LHCN-M2 (cell line): ENCODE measurements around the gene DVL3. TPM values are rescaled to one million over a fixed set of nuclear protein-coding genes. Genes with fewer than 3 reads are reported as not detected.
"Not testable (repeated sequence)": the region's sequence is repeated elsewhere in the genome, so short reads cannot be mapped to it uniquely, and the experiment has no call there.

ENCODE experiments used
- DNase-seq: peaks from one replicate; pipeline ENCODE4 v3.0.0-alpha.2; 2012; ENCODE audit warnings: low read depth
- polyA plus RNA-seq: library from polyadenylated mRNA; unstranded; fragments of >200 nt; gene quantifications from one replicate; pipeline ENCODE4 v1.2.1, GENCODE V29; 2012; ENCODE audit warnings: missing spikeins
- total RNA-seq: library from RNA; depleted of rRNA; stranded (reverse); fragments of >200 nt; gene quantifications from 2 replicates; pipeline ENCODE4 v1.2.3, GENCODE V29; 2014; rRNA removed

Gene DVL3
- total RNA-seq = 50.1 and 63.5 TPM in 2 replicates
- 52.7 TPM for polyA plus RNA-seq

DNA sequence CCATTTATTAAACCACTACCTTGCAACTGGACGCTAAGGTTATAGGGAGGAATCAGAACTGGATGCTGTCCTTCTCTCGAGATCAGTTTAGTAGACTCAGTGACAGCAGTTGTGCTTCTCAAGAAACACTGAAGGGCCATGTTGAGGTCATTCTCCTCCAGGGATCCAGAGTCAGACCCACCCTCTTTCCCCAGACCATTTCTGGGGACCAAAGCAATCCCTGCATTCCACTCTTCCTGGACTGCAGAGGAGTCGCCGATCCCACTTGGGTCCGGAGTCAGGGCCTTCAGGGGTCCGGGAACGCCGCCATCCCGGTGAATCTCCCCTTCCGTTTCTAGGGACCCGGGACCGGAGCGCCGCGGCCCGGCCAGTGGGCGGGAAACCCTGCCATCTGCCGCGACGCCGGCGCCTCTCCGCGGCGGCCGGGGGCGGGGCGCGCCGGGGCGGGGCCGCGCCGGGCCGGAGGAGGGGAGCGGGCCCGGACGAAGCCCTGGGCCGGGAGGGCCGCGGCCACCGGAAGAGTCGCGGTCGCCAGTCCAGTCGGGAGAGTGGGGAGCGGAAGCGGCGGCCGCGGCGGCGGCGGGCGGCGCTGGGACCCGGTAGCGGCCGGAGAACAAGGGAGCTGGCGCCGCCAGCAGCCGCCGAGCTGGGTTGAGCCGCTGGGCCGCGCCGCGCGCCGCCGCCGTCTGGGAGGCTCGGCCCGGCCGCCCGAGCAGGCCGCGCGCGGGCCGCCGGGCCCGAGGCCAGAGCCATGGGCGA lies at the start of gene DVL3:
Gene DVL3 (plus strand): TSS at position 493 of the 759 bp plus-strand sequence. CDS start 259 bp downstream, at position 752.
- peak; percentile 72 for DNase-seq

DNA sequence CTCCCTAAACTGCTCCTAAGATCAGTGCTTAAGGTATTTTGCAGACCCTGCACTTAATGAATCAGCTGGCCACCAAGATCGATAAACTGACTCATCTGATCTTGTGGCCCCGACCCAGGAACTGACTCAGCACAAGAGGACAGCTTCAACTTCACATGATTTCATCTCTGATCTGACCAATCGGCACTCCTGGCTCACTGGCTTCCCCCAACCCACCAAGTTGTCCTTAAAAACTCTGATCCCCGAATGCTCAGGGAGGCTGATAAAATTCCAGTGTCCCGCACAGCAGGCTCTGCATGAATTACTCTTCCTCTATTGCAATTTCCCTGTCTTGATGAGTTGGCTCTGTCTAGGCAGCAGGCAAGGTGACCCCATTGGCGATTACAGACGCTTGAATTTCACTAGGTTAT lies 44.9 kb upstream of the DVL3 start:
- peak; percentile 55 for DNase-seq

DNA sequence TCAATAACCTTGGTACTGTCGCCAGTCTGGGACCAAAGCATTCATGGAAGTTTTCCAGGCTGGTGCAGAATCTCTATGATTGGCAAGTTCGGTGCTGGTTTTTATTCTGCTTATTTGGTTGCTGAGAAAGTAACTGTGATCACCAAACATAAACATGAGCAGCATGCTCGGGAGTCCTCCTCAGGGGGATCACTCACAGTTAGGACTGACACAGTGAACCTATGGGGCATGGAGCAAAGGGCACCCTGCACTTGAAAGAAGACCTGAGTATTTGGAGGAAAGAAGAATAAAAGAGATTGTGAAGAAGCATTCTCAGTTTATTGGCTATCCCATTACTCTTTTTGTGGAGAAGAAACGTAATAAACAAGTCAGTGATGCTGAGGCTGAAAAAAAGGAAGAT lies 39.2 kb upstream of the DVL3 start:
- DNase-seq = no peak

DNA sequence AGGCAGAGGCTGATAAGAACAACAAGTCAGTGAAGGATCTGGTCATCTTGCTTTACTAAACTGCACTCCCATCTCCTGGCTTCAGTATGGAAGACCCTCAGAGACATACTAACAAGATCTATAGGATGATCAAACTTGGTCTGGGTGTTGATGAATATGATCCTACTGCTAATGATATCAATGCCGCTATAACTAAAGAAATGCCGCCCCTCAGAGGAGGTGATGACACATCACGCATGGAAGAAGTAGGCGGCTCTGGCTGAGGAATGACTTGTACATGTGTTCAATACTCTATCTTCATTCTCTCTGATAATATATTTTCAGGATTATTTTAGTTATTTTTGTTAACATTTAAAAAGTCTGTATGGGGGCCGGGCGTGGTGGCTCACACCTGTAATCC lies 37.5 kb upstream of the DVL3 start:
- no peak for DNase-seq

DNA sequence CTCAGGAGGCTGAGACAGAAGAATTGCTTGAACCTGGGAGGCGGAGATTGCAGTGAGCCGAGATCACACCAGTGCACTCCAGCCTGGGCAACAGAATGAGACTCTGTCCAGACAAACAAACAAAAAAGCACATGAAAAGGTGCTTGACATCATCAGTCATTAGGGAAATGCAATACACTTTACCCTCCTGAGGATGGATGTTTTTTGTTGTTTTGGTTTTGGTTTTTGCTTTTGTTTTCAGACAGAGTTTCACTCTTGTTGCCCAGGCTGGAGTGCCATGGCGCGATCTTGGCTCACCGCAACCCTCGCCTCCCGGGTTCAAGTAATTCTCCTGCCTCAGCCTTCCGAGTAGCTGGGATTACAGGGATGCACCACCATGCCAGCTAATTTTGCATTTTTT lies 34.1 kb upstream of the DVL3 start:
- DNase-seq = not testable (repeated sequence)

DNA sequence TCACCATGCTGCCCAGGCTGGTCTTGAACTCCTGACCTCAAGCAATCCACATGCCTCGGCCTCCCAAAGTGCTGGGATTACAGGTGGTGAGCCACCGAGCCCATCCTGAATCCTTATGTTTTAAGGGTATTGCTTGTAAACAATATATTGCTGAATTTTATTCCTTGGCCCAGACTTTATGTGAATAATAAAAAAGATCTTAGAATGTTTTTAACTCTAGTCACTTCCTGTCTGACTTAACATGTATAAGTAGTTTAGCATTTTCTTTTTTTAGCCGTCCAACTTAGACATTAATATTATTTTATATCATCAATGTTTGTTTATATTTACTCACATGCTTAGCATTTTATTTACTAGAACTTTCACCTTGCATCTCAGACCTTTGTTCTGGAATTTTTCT lies 29.2 kb upstream of the DVL3 start:
- DNase-seq = no peak

DNA sequence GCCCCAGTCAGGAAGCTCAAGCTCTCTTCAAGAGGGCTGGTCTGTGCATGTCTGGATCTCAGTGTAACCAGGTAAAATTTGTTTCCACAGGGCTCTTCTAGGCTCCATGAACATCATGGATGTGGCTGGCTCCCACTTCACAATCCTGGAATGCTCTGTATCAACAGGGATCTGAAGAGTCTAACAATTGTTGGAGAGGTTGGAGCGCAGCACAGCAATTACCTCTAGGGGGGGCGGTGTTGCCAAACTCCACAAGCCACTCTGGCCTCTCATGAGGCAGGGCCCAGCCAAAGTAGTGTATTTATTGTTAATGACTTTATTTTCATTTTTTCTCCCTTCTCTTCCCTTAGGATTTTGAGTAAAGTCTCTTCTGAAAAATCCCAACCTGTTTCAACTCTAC lies 26.2 kb upstream of the DVL3 start:
- DNase-seq = peak; percentile 48

DNA sequence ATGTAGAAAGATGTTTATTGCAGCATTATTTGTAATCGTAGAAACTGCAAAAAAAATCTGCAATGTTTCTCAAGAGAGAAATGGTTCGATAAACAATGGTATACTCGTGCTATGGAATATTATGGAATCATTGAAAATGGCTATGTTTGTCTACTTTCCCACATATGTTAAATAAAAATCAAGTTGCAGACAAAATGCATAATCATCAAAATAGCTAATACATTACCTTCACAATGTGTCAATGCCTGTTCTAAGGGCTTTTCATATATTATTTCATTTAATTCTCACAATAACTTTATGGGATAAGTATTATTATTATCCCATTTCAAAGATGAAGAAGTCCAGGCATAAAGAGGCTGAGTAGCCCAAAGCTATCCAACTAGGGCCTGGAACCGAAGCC lies 22.2 kb upstream of the DVL3 start:
- DNase-seq = no peak

DNA sequence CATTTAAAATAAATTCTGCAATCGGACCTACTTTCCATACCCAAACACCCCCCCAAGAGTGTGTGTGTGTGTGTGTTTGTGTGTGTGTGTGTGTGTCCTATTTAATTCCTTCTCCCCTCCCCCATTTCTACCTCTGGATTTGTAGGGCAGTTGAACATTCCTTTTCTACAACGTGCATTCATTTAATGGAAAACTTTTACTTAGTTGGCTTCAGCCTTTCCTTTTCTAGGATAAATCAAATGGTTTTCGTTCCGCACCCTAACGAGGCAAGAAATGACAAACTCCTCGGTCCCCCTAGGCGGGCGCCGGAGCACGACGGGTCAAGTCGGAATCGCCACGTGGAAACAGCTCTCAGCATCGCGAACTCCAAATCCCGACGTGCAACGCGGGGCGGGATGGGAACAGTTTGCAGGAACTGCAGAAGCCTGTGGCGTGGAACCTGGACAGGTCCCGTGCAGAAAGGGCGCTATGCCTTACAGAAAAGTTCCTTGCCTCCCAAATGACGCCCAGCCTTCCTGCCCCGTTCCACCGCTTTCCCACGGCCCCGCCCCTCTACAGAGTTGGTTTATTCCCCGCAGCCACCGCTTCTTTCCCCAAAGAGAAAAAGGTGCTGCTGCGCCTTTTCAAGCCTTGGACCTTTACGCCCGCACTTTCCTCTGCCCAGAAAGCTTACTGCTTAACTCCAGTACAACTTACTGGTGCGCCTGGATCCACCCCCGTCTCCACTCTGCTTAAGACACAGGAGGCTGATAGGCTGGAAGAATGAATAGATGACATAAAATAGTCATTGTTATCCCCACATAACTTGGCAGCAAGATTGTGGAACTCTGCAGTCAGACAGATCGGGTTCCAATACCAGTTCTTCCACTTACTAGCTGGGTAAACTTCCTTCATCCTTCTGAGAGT lies 21.1 kb upstream of the DVL3 start:
- peak; percentile 85 for DNase-seq

DNA sequence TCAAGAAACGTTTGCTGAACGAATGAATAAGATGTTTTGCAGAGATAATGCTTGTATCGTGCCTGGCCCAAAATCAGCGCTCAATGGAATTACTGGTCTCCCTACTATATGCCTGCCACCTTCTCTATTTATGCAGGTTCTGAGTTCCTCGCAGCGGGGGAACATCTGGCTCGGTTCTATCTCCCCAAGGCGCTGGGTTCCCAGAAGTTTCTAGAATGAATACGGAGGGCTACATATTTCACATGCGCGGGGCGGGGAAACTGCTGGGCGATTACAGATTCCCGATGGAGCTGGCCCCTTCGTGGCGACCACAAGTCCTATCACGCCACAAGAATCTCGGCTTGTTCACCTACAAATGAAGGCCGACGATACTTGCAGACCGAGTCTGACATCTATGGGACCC lies 20.4 kb upstream of the DVL3 start:
- no peak for DNase-seq

DNA sequence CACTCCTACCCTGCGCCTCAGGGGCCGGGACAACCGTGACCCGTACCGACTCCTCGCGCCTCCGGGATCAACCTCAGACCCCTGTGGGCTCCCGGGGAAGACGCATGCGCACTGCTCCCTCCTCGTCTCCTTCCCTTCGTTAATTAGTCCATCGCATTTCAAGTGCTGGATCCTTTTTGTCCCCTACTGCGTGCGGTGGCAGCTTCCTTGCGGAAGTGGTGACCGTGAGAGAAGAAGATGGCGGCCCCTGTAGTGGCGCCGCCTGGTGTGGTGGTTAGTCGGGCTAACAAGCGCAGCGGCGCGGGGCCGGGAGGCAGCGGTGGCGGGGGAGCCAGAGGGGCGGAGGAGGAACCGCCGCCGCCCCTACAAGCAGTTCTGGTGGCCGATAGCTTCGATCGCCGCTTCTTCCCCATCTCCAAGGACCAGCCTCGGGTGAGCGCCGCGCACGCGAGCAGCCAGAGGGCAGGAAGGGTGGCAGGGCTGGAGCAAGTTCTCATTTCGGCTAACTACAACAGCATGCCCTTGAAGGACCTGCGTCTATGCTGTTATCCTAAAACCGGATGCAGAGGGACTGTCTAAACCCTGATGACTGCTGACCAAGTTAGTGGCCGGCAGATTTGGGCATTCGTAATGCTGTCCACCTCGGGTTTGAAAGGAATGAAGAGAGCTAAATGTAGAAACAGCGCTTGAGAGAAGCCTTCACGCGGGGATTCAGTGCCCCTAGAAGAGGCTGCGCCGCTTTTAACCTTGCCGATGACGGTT lies 19.8 kb upstream of the DVL3 start, which contains the start of gene EIF2B5:
Gene EIF2B5 (plus strand): TSS at position 210 of the 762 bp plus-strand sequence. CDS start 28 bp downstream, at position 238.
- DNase-seq = peak; percentile 94

DNA sequence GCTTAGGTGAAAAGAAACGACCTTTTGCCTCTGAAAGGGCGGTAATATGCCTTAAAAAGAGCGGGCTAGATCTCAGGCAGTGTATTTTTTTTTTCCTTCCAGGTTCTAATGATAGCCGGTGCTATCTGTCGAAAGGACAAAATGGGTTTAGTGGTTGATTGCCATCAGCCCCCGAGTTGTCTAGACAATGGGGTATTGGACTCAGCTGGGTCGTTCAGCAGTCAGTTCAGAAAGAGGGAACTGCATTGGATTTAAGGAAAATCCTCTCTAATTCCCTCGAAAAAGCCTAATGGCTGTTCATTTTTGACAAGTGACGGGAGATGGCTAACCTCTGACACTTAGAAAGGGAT lies 19.3 kb upstream of the DVL3 start:
- no peak for DNase-seq

DNA sequence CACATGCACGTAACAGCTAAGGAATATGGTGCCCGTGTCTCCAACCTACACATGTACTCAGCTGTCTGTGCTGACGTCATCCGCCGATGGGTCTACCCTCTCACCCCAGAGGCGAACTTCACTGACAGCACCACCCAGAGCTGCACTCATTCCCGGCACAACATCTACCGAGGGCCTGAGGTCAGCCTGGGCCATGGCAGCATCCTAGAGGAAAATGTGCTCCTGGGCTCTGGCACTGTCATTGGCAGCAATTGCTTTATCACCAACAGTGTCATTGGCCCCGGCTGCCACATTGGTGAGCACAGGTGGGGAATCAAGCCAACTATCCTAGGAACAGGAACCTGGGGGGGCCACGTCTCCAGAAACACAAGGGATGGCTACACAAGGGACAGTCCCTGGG lies 14.7 kb upstream of the DVL3 start:
- no peak for DNase-seq

DNA sequence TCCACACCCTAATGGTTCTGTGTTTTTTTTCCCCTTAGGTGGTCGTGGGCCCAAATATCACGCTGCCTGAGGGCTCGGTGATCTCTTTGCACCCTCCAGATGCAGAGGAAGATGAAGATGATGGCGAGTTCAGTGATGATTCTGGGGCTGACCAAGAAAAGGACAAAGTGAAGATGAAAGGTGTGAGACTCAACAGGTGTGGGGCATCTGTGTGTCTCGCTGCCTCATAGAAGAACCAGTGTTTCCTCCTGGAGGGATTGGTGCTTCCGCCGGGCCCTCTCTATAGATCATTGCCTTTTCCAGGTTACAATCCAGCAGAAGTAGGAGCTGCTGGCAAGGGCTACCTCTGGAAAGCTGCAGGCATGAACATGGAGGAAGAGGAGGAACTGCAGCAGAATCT lies 13.0 kb upstream of the DVL3 start:
- no peak for DNase-seq

DNA sequence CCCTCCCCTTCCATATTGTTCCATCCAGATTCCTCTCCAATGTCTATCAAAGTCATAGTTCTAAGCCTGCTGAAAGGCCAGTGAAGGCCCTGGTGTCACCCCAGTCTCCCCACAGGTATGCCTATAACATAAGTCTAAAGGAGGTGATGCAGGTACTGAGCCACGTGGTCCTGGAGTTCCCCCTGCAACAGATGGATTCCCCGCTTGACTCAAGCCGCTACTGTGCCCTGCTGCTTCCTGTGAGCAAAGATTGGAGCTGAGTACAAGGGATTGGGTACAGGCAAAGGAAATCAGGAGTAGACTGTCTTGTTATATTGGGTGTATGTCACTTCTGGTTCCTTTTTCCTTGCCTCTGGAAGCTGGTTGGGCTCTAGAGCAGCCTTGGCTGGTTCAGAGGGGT lies 11.8 kb upstream of the DVL3 start:
- no peak for DNase-seq

DNA sequence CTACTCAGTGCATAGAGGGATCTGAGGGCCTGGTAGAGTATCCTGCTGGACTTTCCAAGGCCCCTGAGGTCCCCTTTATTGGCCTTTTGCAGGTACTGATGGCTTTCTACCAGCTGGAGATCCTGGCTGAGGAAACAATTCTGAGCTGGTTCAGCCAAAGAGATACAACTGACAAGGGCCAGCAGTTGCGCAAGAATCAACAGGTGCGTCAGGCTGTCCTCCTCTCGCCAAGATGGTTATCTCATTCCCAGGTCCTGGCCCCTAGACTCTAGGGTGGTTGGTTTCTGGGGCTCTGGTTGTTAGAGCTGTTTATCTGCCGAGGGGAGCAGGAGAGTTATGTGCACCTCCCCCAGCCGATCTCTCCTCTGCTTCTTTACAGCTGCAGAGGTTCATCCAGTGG lies 10.7 kb upstream of the DVL3 start:
- no peak for DNase-seq

DNA sequence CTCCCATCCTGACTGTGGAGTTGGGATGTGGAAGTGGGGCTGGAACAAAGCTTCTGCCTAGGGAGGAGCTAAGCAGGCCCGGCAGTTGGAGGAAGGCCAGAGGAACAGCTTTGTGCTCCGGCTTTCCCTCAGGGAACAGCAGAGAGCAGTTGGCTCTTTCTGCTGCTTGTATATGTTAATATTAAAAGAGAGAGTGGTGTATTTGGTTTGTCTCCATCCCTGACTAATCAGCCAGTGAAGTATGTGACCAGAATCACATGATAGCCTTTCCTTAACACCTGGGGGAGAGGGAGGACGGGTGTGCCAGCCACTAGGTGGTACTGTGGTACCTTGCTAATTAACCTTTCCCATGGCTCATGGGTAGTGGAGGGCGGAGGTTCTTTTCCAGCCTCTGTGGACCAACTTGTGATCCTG lies 10.1 kb upstream of the DVL3 start:
- DNase-seq = peak; percentile 46

DNA sequence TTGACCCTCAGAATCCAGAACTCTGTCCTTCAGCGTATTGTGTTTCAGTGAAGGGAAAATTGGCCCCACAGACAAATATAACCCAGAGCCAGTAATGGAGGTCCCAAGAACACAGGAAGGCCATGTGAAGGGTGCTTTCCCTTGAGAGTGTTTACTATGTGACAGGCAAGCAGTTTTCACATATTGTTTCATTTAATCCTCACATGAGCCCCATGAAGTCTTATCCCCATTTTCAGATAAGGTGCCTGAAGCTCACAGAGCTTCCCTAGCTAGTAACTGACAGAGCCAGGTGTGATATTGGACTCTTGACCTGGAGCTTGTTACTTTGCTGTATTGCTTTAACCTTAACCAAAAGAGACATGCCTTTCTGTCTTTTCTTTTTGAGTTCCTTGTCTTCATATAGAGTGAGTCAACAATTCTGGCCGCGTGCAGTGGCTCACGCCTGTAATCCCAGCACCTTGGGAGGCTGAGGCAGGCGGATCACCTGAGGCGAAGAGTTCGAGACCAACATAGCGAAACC lies 9.4 kb upstream of the DVL3 start:
- DNase-seq = no peak

DNA sequence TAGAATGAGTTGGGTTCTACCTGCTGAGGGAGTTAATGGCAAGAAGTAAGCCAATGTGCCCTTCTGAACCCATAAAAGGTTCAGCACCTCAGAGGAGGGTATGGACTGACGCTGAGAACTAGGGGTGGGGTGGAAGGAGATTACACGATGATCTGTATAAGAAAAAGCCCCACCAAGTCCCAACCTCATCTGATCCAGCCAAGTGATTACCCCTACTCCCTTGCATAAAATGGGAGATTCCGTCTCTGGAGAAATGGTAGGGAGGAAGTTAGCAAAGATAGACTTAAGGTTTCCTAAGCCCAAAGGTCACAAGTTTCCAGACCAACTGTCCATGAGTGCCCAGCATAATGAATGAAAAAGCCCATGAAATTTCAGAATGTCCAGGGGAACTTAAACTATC lies 7.1 kb upstream of the DVL3 start:
- no peak for DNase-seq

DNA sequence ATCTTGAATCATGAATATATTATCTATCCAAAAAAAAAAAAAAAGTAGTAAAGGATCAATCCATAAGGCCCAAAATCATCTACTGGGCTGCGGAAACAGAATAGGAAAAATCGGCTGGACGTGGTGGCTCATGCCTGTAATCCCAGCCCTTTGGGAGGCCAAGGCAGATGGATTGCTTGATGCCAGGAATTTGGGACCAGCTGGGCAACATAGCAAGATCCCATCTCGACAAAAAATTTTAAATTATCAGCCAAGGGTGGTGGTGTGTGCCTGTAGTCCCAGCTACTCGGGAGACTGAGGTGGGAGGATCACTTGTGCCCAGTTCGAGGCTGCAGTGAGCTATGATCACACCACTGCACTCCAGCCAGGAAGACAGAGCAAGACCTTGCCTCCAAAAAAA lies 6.1 kb upstream of the DVL3 start:
- no peak for DNase-seq

DNA sequence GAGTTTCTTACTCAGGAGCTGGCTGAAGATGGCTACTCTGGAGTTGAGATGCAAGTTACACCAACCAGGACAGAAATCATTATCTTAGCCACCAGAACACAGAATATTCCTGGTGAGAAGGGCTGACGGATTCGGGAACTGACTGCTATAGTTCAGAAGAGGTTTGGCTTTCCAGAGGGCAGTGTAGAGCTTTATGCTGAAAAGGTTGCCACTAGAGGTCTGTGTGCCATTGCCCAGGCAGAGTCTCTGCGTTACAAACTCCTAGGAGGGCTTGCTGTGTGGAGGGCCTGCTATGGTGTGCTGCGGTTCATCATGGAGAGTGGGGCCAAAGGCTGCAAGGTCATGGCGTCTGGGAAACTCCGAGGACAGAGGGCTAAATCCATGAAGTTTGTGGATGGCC lies 5.4 kb upstream of the DVL3 start:
- not testable (repeated sequence) for DNase-seq
